NCI-H1436 treated with DMSO at 0.1 percent for 48 hours (cell line): ENCODE results near the gene PAK1.
A peak's percentile ranks its signal among the peaks of the same experiment; 100 is the strongest.
"Not testable (repeated sequence)": the region's sequence is repeated elsewhere in the genome, so short reads cannot be mapped to it uniquely, and the experiment has no call there.

Experiments
- DNase-seq: peaks from one replicate; lab custom pipeline; 2025; lab: John Stamatoyannopoulos, UW

PAK1 gene

GRCh38 chr11:77402218-77402556 lies 71.7 kb downstream of the PAK1 start:
- no peak for DNase-seq

- DNase-seq, result peak; percentile 79
Measured at GRCh38 chr11:77401486-77402217, 72.2 kb downstream of the PAK1 start.

- no peak for DNase-seq
Measured at GRCh38 chr11:77400775-77401449, 73.0 kb downstream of the PAK1 start.

GRCh38 chr11:77400271-77400670 lies 73.6 kb downstream of the PAK1 start:
- no peak for DNase-seq

GRCh38 chr11:77397631-77398030 lies 76.3 kb downstream of the PAK1 start:
- no peak for DNase-seq

- no peak for DNase-seq
Measured at GRCh38 chr11:77396911-77397310, 77.0 kb downstream of the PAK1 start.

- no peak for DNase-seq
Measured at GRCh38 chr11:77396305-77396704, 77.6 kb downstream of the PAK1 start.

- no peak for DNase-seq
Measured at GRCh38 chr11:77395460-77396173, 78.3 kb downstream of the PAK1 start.

- DNase-seq, result no peak
Measured at GRCh38 chr11:77392842-77393241, 81.1 kb downstream of the PAK1 start.

GRCh38 chr11:77387701-77388100 lies 86.2 kb downstream of the PAK1 start:
- DNase-seq, result no peak

GRCh38 chr11:77386178-77386577 lies 87.7 kb downstream of the PAK1 start:
- no peak for DNase-seq

GRCh38 chr11:77385255-77385771 lies 88.6 kb downstream of the PAK1 start:
- not testable (repeated sequence) for DNase-seq

- DNase-seq, result no peak
Measured at GRCh38 chr11:77384571-77384970, 89.3 kb downstream of the PAK1 start.

GRCh38 chr11:77383349-77383748 lies 90.5 kb downstream of the PAK1 start:
- not testable (repeated sequence) for DNase-seq

GRCh38 chr11:77381729-77382665 lies 91.9 kb downstream of the PAK1 start:
- DNase-seq, result no peak

GRCh38 chr11:77379934-77380333 lies 94.0 kb downstream of the PAK1 start:
- DNase-seq, result no peak

GRCh38 chr11:77379253-77379652 lies 94.6 kb downstream of the PAK1 start:
- DNase-seq, result no peak

GRCh38 chr11:77377734-77378133 lies 96.2 kb downstream of the PAK1 start:
- DNase-seq, result no peak

- no peak for DNase-seq
Measured at GRCh38 chr11:77375107-77375506, 98.8 kb downstream of the PAK1 start.

GRCh38 chr11:77374611-77375031 lies 99.3 kb downstream of the PAK1 start:
- DNase-seq, result no peak

GRCh38 chr11:77374108-77374507 lies 99.8 kb downstream of the PAK1 start:
- no peak for DNase-seq

- no peak for DNase-seq
Measured at GRCh38 chr11:77372726-77373125, 101.2 kb downstream of the PAK1 start.
